LNCaP clone FGC (cell line): ENCODE data around the gene TGM5.

Source experiments
- DNase-seq: peaks from one replicate; pipeline ENCODE4 v3.0.0-alpha.2; 2011; ENCODE audit warnings: low read depth
- H3K4me3 ChIP-seq: 2 replicates; pipeline ENCODE4 v1.5.1; 2011; ENCODE audit warnings: mild to moderate bottlenecking, low read depth, low read length, control low read depth
- CTCF ChIP-seq: IDR thresholded peaks from 2 replicates; pipeline ENCODE4 v1.5.1; 2012; ENCODE audit warnings: mild to moderate bottlenecking; ENCODE audit not compliant: control insufficient read depth, insufficient read depth; ENCODE audit errors: extremely low read depth

TGM5 gene

GRCh38 chr15:43249236-43249635 lies 17.5 kb downstream of the TGM5 start:
- no peak for DNase-seq
- no peak for TF ChIP-seq CTCF
- H3K4me3 ChIP-seq = no peak overlapping the region

GRCh38 chr15:43246261-43246774 lies 20.4 kb downstream of the TGM5 start:
- TF ChIP-seq CTCF = no peak
- no peak overlapping the region for H3K4me3 ChIP-seq
- DNase-seq = no peak

DNA sequence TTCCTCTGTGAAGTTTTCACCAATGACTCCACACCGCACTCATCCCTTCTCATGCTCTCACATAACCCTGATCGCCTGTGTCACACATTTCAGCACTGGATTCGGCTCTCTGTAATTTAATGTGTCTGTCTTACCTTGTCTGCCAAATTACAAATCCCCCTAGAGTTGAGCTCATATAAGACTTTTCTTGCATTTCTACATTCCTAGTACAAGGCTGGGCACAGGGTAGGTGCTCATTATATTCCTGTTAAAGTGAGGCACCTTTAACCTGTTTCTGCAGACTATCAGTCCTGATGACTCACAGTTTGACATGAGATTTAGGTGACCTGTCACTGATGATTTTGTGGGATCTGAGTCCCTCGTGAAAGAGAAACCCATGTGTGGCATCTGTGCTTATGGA lies 22.6 kb downstream of the TGM5 start:
- no peak for DNase-seq
- H3K4me3 ChIP-seq = no peak overlapping the region
- no peak for TF ChIP-seq CTCF

- DNase-seq = no peak
- TF ChIP-seq CTCF = no peak
These were observed 23.6 kb downstream of the TGM5 start for GRCh38 chr15:43243020-43243645.

GRCh38 chr15:43242616-43243015 lies 24.1 kb downstream of the TGM5 start:
- no peak for DNase-seq
- no peak overlapping the region for H3K4me3 ChIP-seq
- no peak for TF ChIP-seq CTCF

More at GRCh38 chr15:43243020-43243645, 23.6 kb downstream of the TGM5 start:
- H3K4me3 ChIP-seq = no peak overlapping the region

DNA sequence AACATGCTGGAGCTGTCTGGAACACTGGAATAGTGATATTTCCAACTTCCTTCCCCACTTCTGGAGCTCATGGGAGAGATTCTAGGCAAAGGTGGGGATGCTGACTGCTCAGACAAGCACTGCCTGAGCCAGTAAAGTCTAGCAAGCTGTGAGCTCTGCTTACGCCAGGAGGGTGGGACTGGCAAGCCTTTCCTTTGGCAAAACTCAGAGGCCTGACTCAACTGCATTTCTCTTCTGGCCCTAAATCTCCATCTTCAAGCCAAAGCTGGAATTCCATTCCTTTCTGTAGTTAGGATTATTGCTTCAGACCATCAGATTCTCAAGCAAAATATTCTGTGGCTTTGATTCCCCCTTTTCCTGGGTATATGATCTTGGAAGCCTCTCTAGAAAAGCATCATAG lies 25.6 kb downstream of the TGM5 start:
- no peak for DNase-seq
- TF ChIP-seq CTCF = no peak
- no peak overlapping the region for H3K4me3 ChIP-seq
